HEK293 (cell line): ENCODE results near the gene TPRN.
A peak's percentile ranks its signal among the peaks of the same experiment; 100 is the strongest.

Experiments
- CTCF ChIA-PET: fragments of 350-600 bp; formaldehyde crosslinking; extraction: SDS; loops from one replicate; lab custom pipeline; 2021; ENCODE audit warnings: antibody characterized with exemption; lab: Yijun Ruan, JAX
- POLR2A ChIA-PET: fragments of 300-600 bp; formaldehyde crosslinking; extraction: SDS; loops from one replicate; lab custom pipeline; 2020; ENCODE audit warnings: antibody characterized with exemption, inconsistent platforms; lab: Yijun Ruan, JAX
- H3K27ac ChIP-seq: fragments of 200-500 bp; sonication (Bioruptor generic); 2 replicates; pipeline ENCODE4 v1.5.1; 2014; ENCODE audit warnings: low read depth, low read length, control low read depth, inconsistent platforms; ENCODE audit errors: extremely low read depth
- H3K36me3 ChIP-seq, 2 experiments: fragments of 200-500 bp in 1 of 2; sonication (Bioruptor generic) in 1 of 2; 1 replicate in 1 of 2; 2 replicates in 1 of 2; pipeline ENCODE4 v1.5.1; 2014 to 2017; ENCODE audit warnings: inconsistent platforms in 2 of 2, low read length in 2 of 2; ENCODE audit not compliant: control insufficient read depth in 2 of 2, insufficient read depth in 1 of 2
- H3K4me1 ChIP-seq: fragments of 200-500 bp; sonication (Bioruptor generic); 2 replicates; pipeline ENCODE4 v1.5.1; 2014; ENCODE audit warnings: mild to moderate bottlenecking, low read length, inconsistent platforms; ENCODE audit not compliant: control insufficient read depth, insufficient read depth
- H3K4me3 ChIP-seq: 2 replicates; pipeline ENCODE4 v1.5.1; 2011; ENCODE audit warnings: low read depth, mild to moderate bottlenecking, control low read depth, low read length, moderate library complexity
- H3K9me3 ChIP-seq: fragments of 200-500 bp; sonication (Bioruptor generic); 2 replicates; pipeline ENCODE4 v1.5.1; 2014; ENCODE audit warnings: low read depth, low read length, inconsistent platforms; ENCODE audit not compliant: control insufficient read depth, insufficient read depth
- BCL11A ChIP-seq: fragments of 450-650 bp; formaldehyde crosslinking; IDR thresholded peaks from 2 replicates; pipeline ENCODE4 v1.5.1; 2016; ENCODE audit warnings: low read depth, missing biosample characterization, missing genetic modification characterization
- HOXC10 ChIP-seq: sonication (generic); formaldehyde crosslinking; IDR thresholded peaks from 2 replicates; pipeline ENCODE4 v1.8.1; 2023; ENCODE audit warnings: mild to moderate bottlenecking, missing genetic modification reagents
- IKZF3 ChIP-seq: fragments of 450-650 bp; IDR thresholded peaks from 2 replicates; pipeline ENCODE4 v1.5.0; 2018; ENCODE audit warnings: missing biosample characterization, mild to moderate bottlenecking, missing genetic modification characterization, moderate library complexity
- SALL2 ChIP-seq: fragments of 450-650 bp; formaldehyde crosslinking; IDR thresholded peaks from 2 replicates; pipeline ENCODE4 v1.5.0; 2017; ENCODE audit warnings: missing biosample characterization, mild to moderate bottlenecking, missing genetic modification characterization, borderline replicate concordance
- TRIM28 ChIP-seq: IDR thresholded peaks from 2 replicates; pipeline ENCODE4 v1.6.1; 2011; ENCODE audit warnings: low read length, control low read depth, borderline replicate concordance
- ZBTB1 ChIP-seq: fragments of 450-650 bp; formaldehyde crosslinking; IDR thresholded peaks from 2 replicates; pipeline ENCODE4 v1.5.1; 2016; ENCODE audit warnings: missing biosample characterization, missing genetic modification characterization
- ZFP41 ChIP-seq: fragments of 450-650 bp; formaldehyde crosslinking; IDR thresholded peaks from 2 replicates; pipeline ENCODE4 v1.5.1; 2016; ENCODE audit warnings: missing biosample characterization, missing genetic modification characterization, borderline replicate concordance
- ZNF112 ChIP-seq: fragments of 450-650 bp; formaldehyde crosslinking; IDR thresholded peaks from 2 replicates; pipeline ENCODE4 v1.5.0; 2017; ENCODE audit warnings: missing biosample characterization, missing genetic modification characterization
- ZNF146 ChIP-seq: fragments of 450-650 bp; formaldehyde crosslinking; IDR thresholded peaks from 2 replicates; pipeline ENCODE4 v1.5.1; 2016; ENCODE audit warnings: missing biosample characterization, missing genetic modification characterization
- ZNF16 ChIP-seq: fragments of 450-650 bp; formaldehyde crosslinking; IDR thresholded peaks from 2 replicates; pipeline ENCODE4 v1.5.1; 2016; ENCODE audit warnings: low read depth, missing biosample characterization, missing genetic modification characterization
- ZNF175 ChIP-seq: fragments of 450-650 bp; formaldehyde crosslinking; IDR thresholded peaks from 2 replicates; pipeline ENCODE4 v1.5.1; 2016; ENCODE audit warnings: missing biosample characterization, missing genetic modification characterization
- ZNF202 ChIP-seq: fragments of 450-650 bp; formaldehyde crosslinking; IDR thresholded peaks from 2 replicates; pipeline ENCODE4 v1.5.1; 2016; ENCODE audit warnings: missing biosample characterization, missing genetic modification characterization, borderline replicate concordance
- ZNF211 ChIP-seq: fragments of 450-650 bp; formaldehyde crosslinking; IDR thresholded peaks from 2 replicates; pipeline ENCODE4 v1.5.1; 2016; ENCODE audit warnings: low read depth, missing biosample characterization, missing genetic modification characterization
- ZNF239 ChIP-seq: fragments of 450-650 bp; formaldehyde crosslinking; IDR thresholded peaks from 2 replicates; pipeline ENCODE4 v1.5.1; 2016; ENCODE audit warnings: missing biosample characterization, missing genetic modification characterization
- ZNF341 ChIP-seq: fragments of 450-650 bp; formaldehyde crosslinking; IDR thresholded peaks from 2 replicates; pipeline ENCODE4; 2016; ENCODE audit warnings: low read depth, missing biosample characterization, missing genetic modification characterization
- ZNF404 ChIP-seq: fragments of 450-650 bp; formaldehyde crosslinking; IDR thresholded peaks from 2 replicates; pipeline ENCODE4 v1.5.1; 2017; ENCODE audit warnings: missing biosample characterization, missing genetic modification characterization
- ZNF423 ChIP-seq: fragments of 450-650 bp; formaldehyde crosslinking; IDR thresholded peaks from 2 replicates; pipeline ENCODE4 v1.5.1; 2016; ENCODE audit warnings: missing biosample characterization, missing genetic modification characterization
- ZNF521 ChIP-seq: fragments of 450-650 bp; formaldehyde crosslinking; IDR thresholded peaks from 2 replicates; pipeline ENCODE4 v1.5.1; 2017; ENCODE audit warnings: missing biosample characterization, mild to moderate bottlenecking, missing genetic modification characterization
- ZNF548 ChIP-seq: fragments of 450-650 bp; formaldehyde crosslinking; IDR thresholded peaks from 2 replicates; pipeline ENCODE4 v1.5.1; 2016; ENCODE audit warnings: missing biosample characterization, missing genetic modification characterization
- ZNF610 ChIP-seq: fragments of 450-650 bp; formaldehyde crosslinking; IDR thresholded peaks from 2 replicates; pipeline ENCODE4 v1.5.1; 2016; ENCODE audit warnings: missing biosample characterization, missing genetic modification characterization, borderline replicate concordance
- ZNF654 ChIP-seq: fragments of 450-650 bp; formaldehyde crosslinking; IDR thresholded peaks from 2 replicates; pipeline ENCODE4 v1.5.1; 2016; ENCODE audit warnings: low read depth, missing biosample characterization, missing genetic modification characterization
- ZNF777 ChIP-seq: fragments of 450-650 bp; formaldehyde crosslinking; IDR thresholded peaks from 2 replicates; pipeline ENCODE4 v1.5.1; 2017; ENCODE audit warnings: missing biosample characterization, missing genetic modification characterization, borderline replicate concordance
- TF ChIP-seq, protein P1 (sequence below): fragments of 450-650 bp; formaldehyde crosslinking; IDR thresholded peaks from 2 replicates; pipeline ENCODE4 v1.5.1; 2016; ENCODE audit warnings: missing biosample characterization, missing genetic modification characterization
- TF ChIP-seq, protein P2 (sequence below): fragments of 450-650 bp; formaldehyde crosslinking; IDR thresholded peaks from 2 replicates; pipeline ENCODE4 v1.5.1; 2016; ENCODE audit warnings: missing biosample characterization, missing genetic modification characterization
- TF ChIP-seq, protein P3 (sequence below): fragments of 450-650 bp; formaldehyde crosslinking; IDR thresholded peaks from 2 replicates; pipeline ENCODE4 v1.5.1; 2016; ENCODE audit warnings: missing biosample characterization, missing genetic modification characterization
- TF ChIP-seq, protein P4 (sequence below): fragments of 450-650 bp; formaldehyde crosslinking; IDR thresholded peaks from 2 replicates; pipeline ENCODE4 v1.5.1; 2016; ENCODE audit warnings: missing biosample characterization, missing genetic modification characterization
- TF ChIP-seq, protein P5 (sequence below): fragments of 450-650 bp; formaldehyde crosslinking; IDR thresholded peaks from 2 replicates; pipeline ENCODE4 v1.5.1; 2016; ENCODE audit warnings: missing biosample characterization, missing genetic modification characterization
- TF ChIP-seq, protein P6 (sequence below): fragments of 450-650 bp; formaldehyde crosslinking; IDR thresholded peaks from 2 replicates; pipeline ENCODE4 v1.5.1; 2017; ENCODE audit warnings: missing biosample characterization, missing genetic modification characterization

The TPRN gene

DNA sequence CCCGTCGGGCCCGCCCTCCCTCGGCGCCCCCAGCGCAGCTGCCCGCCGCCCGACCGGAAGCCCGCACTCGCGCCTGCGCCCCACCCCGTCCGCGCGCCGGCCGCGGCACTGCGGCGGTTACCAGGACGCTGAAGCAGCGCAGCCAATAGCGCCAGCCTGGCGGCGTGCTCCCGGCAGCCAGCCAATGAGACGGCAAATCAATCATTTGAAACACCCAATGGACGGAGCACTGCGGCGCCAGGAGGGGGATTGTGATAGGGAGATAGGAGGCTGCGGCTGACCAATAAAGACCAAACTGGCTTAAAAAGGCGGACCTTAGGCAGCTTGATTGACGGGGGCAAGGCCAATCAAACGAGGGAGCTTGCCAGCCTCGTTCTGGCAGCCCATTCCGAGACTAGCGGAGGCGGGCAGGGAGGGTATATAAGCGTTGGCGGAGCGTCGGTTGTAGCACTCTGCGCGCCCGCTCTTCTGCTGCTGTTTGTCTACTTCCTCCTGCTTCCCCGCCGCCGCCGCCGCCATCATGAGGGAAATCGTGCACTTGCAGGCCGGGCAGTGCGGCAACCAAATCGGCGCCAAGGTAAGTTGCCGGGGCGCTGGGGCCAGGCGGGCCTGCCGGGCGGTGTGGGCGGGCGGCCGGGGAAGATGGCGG, 40.4 kb upstream of the TPRN start, which contains the start of gene TUBB4B (continued):
- TF ChIP-seq IKZF3, result no peak
- TF ChIP-seq ZNF211 (tag by site-specific recombination), result no peak
- no peak for TF ChIP-seq TRIM28
- no peak for TF ChIP-seq ZNF112 (tag by site-specific recombination)
- TF ChIP-seq, protein P1, sequence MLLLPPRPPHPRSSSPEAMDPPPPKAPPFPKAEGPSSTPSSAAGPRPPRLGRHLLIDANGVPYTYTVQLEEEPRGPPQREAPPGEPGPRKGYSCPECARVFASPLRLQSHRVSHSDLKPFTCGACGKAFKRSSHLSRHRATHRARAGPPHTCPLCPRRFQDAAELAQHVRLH, result no peak
- TF ChIP-seq ZFP41 (tag by site-specific recombination), result peak; percentile 84; the same call in 1 of the 2 replicates

DNA sequence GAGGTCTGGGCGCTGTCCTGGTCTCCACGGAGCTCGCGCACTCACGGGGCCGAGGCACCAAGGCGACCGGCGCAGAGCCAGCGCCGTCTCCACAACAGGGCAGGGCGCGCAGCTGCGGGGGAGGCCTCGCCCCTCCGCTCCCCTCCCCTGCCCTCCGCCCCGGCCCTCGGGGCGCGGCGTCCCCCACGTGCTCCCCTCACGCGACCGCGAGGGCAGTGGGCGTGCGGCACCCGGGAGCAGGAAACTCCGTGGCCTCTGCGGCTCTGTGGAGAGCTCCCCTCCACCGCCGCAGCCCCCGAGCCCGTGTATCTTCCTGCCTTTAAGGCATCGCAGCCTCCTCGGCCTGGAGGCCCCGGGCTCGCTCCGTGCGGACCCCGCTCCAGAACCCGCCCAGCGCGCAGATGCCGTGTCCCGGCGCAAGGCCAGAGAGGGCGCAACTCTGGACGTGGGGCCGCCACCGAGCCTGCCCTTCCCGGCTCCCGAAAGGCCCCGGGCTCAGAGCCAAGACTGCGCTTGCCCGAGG, 39.8 kb upstream of the TPRN start:
- H3K4me3 ChIP-seq, result peak overlapping the region; percentile 68
- POLR2A ChIA-PET, result interaction anchor here (0.6 to 11.5 kb wide), 81 partner anchors 13 to 463 kb away, joined by 3 to 336 read pairs (median 5); partner anchors contain the start of genes ANAPC2, ARRDC1, CLIC3 and CYSRT1
- H3K9me3 ChIP-seq, result no peaks in the 10 kb centered on the region
- H3K36me3 ChIP-seq, result peaks cover 0 to 32% of the 10 kb centered on the region in 2 experiments; a peak in 1 of 3 replicates
- peak overlapping the region; percentile 93 for H3K27ac ChIP-seq
- CTCF ChIA-PET, result interaction anchor here (0.6 to 1.7 kb wide), 12 partner anchors 8 to 286 kb away, joined by 3 to 11 read pairs (median 3); partner anchors contain the start of genes CYSRT1, LRRC26, NELFB and NPDC1
- peaks cover 6% of the 10 kb centered on the region; the same call in 1 of the 2 replicates for H3K4me1 ChIP-seq
- TF ChIP-seq ZBTB1 (tag by site-specific recombination) (peak; percentile 29; the same call in 1 of the 2 replicates), ZNF423 (tag by site-specific recombination) (0 out of 2 replicates have a peak, but pooled peaks have one; percentile 10), ZNF777 (peak; percentile 86), ZNF341 (tag by site-specific recombination) (peak; percentile 30), ZNF146 (tag by site-specific recombination) (peak; percentile 22; the same call in 1 of the 2 replicates), HOXC10 (no peak), BCL11A (tag by site-specific recombination) (no peak), ZNF404 (tag by site-specific recombination) (no peak), ZNF16 (tag by site-specific recombination) (no peak), SALL2 (no peak), ZNF175 (no peak), ZNF610 (tag by site-specific recombination) (peak; percentile 84), ZNF654 (tag by site-specific recombination) (no peak), ZNF239 (no peak), ZNF202 (no peak), ZNF548 (no peak), ZNF521 (tag by site-specific recombination) (no peak)
- TF ChIP-seq, protein P2, sequence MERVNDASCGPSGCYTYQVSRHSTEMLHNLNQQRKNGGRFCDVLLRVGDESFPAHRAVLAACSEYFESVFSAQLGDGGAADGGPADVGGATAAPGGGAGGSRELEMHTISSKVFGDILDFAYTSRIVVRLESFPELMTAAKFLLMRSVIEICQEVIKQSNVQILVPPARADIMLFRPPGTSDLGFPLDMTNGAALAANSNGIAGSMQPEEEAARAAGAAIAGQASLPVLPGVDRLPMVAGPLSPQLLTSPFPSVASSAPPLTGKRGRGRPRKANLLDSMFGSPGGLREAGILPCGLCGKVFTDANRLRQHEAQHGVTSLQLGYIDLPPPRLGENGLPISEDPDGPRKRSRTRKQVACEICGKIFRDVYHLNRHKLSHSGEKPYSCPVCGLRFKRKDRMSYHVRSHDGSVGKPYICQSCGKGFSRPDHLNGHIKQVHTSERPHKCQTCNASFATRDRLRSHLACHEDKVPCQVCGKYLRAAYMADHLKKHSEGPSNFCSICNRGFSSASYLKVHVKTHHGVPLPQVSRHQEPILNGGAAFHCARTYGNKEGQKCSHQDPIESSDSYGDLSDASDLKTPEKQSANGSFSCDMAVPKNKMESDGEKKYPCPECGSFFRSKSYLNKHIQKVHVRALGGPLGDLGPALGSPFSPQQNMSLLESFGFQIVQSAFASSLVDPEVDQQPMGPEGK (tag by site-specific recombination), result peak; percentile 97
- TF ChIP-seq, protein P3, sequence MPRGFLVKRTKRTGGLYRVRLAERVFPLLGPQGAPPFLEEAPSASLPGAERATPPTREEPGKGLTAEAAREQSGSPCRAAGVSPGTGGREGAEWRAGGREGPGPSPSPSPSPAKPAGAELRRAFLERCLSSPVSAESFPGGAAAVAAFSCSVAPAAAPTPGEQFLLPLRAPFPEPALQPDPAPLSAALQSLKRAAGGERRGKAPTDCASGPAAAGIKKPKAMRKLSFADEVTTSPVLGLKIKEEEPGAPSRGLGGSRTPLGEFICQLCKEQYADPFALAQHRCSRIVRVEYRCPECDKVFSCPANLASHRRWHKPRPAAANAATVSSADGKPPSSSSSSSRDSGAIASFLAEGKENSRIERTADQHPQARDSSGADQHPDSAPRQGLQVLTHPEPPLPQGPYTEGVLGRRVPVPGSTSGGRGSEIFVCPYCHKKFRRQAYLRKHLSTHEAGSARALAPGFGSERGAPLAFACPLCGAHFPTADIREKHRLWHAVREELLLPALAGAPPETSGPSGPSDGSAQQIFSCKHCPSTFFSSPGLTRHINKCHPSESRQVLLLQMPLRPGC, result peak; percentile 53; the same call in 1 of the 2 replicates
- TF ChIP-seq, protein P4, sequence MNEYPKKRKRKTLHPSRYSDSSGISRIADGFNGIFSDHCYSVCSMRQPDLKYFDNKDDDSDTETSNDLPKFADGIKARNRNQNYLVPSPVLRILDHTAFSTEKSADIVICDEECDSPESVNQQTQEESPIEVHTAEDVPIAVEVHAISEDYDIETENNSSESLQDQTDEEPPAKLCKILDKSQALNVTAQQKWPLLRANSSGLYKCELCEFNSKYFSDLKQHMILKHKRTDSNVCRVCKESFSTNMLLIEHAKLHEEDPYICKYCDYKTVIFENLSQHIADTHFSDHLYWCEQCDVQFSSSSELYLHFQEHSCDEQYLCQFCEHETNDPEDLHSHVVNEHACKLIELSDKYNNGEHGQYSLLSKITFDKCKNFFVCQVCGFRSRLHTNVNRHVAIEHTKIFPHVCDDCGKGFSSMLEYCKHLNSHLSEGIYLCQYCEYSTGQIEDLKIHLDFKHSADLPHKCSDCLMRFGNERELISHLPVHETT (tag by site-specific recombination), result 0 out of 2 replicates have a peak, but pooled peaks have one; percentile 17
- TF ChIP-seq, protein P5, sequence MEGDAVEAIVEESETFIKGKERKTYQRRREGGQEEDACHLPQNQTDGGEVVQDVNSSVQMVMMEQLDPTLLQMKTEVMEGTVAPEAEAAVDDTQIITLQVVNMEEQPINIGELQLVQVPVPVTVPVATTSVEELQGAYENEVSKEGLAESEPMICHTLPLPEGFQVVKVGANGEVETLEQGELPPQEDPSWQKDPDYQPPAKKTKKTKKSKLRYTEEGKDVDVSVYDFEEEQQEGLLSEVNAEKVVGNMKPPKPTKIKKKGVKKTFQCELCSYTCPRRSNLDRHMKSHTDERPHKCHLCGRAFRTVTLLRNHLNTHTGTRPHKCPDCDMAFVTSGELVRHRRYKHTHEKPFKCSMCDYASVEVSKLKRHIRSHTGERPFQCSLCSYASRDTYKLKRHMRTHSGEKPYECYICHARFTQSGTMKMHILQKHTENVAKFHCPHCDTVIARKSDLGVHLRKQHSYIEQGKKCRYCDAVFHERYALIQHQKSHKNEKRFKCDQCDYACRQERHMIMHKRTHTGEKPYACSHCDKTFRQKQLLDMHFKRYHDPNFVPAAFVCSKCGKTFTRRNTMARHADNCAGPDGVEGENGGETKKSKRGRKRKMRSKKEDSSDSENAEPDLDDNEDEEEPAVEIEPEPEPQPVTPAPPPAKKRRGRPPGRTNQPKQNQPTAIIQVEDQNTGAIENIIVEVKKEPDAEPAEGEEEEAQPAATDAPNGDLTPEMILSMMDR (tag by site-specific recombination), result peak; percentile 93
- TF ChIP-seq, protein P6, sequence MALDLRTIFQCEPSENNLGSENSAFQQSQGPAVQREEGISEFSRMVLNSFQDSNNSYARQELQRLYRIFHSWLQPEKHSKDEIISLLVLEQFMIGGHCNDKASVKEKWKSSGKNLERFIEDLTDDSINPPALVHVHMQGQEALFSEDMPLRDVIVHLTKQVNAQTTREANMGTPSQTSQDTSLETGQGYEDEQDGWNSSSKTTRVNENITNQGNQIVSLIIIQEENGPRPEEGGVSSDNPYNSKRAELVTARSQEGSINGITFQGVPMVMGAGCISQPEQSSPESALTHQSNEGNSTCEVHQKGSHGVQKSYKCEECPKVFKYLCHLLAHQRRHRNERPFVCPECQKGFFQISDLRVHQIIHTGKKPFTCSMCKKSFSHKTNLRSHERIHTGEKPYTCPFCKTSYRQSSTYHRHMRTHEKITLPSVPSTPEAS, result 0 out of 2 replicates have a peak, but pooled peaks have one; percentile 29
